DMS79 treated with DMSO at 0.1 percent for 48 hours (cell line): ENCODE results near the gene ERGIC3.

Source experiments
- DNase-seq: peaks from one replicate; lab custom pipeline; 2025; lab: John Stamatoyannopoulos, UW

ERGIC3 gene

DNA sequence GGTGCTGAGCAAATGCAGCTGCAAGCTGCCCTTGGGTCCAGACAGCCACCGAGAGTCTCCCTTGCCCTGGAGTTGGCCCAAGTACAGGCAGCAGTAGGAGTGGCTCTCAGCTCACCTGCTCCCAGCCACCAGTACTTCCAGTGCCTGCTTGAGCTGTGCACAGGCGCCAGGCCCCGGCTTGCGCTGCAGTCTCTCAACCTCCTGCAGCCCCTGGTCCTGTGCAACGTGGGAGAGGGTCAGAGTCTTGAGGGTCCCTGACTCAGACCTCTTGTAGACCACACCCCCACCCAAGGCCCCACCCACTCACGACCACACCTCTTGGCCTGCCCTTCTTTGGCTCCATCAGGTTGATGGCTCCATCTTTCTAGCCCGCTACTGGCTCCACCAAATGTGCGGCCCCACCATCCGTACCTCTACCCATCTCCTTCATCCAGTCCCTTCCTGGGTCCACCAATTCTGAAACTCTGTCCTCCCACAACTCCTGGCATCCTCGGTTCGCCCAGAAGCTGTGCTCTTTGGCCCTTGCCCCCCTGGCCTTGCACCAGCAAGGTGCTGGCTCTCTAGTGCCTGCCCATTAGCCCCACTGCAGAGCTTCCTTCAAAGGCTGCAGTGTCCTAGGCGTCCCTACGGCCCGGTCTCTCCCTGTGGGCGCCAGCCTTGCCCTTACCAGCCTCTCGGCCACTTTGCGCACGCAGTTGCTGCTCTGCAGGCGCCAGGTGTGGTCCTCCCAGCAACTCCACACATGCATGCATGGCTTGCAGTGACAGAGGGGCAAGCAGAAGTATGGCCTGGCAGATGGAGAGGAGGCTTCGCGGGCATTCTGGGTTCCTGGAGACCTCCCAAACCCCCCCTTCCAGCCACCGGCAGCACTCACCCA, 57.3 kb downstream of the ERGIC3 start:
- DNase-seq: peak; percentile 59

GRCh38 chr20:35599776-35600120, 57.9 kb downstream of the ERGIC3 start:
- DNase-seq: no peak

- DNase-seq: no peak
These were observed 58.5 kb downstream of the ERGIC3 start for GRCh38 chr20:35600176-35600992.

DNA sequence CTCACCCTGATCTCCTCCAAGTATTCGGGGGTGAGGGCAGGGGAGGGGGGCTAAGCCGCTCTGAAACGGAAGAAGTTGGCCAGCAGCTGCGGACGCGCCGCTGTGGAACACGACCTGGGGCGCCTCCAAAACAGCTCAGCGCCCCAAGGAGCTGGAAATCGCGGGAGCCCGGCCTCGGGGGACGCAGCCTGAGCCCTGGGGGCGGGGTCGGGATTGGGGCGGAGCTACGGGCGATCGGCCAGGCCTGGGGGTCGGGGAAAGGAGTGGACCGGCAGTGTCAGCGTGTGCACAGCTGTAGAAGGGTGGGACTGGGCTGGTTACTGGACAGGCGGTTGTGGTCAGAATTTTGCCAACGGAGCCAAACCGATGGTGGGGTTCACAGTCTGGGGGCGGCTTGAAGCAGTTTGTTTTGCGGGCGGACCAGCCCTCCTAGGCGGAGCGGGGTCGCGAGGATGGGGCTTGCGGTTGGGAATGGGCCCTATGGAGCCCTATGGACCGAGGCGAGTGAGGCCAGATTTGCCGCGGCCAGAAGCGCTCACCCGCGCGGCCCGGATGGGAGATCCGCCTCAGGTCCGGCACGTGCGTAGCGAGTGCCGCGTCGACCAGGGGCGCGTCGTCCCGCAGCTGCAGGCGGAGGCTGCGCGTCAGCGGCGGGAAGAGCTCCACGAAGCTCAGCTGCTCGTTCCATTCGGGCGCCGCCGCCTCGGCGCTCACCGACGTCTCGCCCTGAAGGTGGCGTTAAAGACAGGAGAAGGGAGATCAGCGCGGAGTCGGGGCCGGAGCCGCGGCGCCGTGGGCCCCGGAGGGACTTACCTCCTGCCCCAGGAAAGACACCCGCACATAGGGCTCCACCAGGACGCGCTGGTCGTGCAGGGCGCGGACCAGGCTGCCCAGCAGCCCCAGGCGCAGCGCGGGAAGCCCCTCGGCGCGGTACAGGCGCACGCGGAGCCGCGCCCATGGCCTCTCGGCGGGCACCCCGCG, 59.4 kb downstream of the ERGIC3 start:
- peak; percentile 14 for DNase-seq

GRCh38 chr20:35601990-35602389, 60.1 kb downstream of the ERGIC3 start:
- DNase-seq: no peak

- no peak for DNase-seq
These were observed 61.1 kb downstream of the ERGIC3 start for GRCh38 chr20:35602851-35603495.

DNA sequence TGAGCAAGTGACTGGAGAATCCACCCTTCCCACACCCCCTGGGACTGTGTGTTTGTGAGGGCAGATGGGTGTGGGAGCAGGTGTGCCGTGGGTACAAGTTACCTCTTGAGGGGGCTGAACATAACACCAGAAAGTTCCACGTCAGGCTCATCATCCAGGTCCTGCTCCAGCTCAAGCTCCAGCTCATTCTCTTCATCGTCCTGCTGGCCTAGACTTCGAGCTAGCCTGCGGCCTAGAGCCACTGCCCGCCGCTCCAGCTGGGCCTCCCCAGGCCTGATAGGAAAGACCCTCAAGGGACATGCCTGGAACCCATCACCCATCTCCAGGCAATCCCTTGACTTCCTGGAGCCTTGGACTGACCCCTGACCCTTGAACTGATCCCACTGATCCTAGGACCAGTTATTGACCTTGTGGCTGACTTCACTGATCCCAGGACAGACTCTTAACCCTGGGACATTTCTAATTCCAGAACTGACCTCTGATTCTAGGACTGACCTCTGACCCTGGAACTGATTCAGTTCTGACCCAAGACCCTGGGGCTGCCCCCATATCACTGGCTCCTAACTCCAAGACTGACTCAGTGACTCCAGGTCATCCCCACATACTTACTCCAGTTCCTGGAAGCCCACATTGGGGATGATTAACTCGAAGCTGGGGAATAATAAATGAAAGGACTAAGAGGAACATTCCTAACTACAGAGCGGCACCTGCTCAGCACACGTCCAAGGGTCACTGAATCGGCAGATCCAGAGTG, 62.0 kb downstream of the ERGIC3 start:
- DNase-seq: no peak

- DNase-seq: no peak
These were observed 62.5 kb downstream of the ERGIC3 start for GRCh38 chr20:35604449-35604747.

DNA sequence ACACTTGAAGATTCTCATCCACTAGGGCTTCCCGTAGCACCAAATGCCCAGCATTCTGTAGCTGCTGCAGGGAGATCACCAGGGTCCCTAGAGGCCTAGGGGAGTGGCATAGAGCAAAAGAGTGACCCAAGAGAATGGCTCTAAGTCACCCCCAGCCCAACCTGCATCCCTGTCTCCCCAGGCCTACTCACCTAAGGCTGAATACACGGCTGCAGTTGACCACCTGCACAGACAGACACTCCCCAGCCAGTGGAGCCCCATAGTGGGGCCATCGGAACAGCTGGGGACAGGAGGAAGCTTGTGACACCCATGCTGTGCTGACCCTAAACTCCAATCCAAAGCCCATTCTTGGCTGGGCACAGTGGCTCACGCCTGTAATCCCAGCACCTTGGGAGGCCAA, 64.2 kb downstream of the ERGIC3 start:
- DNase-seq: no peak
